Lower leg skin (tissue), 3 donors: Measurements from ENCODE around the gene CEP55.

Experiments
- POLR2A ChIP-seq, 2 donors: fragments of 450-650 bp; IDR thresholded peaks; one replicate each; pipeline ENCODE4 v1.6.1; 2016 to 2017; ENCODE audit warnings: antibody characterized with exemption in 2 of 2, mild to moderate bottlenecking in 1 of 2, moderate library complexity in 1 of 2
- TF ChIP-seq, protein P1 (sequence below), 3 donors: fragments of 450-650 bp; IDR thresholded peaks; one replicate each; pipeline ENCODE4 v1.5.1; 2016; ENCODE audit warnings: antibody characterized with exemption in 3 of 3, mild to moderate bottlenecking in 3 of 3, moderate library complexity in 2 of 3

DNA sequence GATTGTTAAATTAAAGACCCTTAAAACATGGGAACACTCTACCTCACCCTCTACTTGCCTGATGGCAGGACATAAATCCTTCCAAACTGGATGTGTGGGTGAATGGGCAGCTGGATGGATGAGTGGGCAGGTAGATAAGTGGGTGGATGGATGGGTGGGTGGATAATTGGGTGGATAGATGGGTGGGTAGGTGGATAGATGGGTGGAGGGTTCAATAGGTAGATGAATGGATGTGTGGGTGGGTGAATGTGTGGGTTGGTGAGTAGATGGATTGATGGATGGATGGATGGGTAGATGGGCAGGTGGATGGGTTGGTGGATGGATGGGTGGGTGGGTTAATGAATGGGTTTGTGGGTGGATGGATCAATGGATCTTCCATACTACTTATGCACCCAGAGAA is 51.1 kb downstream of the CEP55 start:
- TF ChIP-seq, protein P1, sequence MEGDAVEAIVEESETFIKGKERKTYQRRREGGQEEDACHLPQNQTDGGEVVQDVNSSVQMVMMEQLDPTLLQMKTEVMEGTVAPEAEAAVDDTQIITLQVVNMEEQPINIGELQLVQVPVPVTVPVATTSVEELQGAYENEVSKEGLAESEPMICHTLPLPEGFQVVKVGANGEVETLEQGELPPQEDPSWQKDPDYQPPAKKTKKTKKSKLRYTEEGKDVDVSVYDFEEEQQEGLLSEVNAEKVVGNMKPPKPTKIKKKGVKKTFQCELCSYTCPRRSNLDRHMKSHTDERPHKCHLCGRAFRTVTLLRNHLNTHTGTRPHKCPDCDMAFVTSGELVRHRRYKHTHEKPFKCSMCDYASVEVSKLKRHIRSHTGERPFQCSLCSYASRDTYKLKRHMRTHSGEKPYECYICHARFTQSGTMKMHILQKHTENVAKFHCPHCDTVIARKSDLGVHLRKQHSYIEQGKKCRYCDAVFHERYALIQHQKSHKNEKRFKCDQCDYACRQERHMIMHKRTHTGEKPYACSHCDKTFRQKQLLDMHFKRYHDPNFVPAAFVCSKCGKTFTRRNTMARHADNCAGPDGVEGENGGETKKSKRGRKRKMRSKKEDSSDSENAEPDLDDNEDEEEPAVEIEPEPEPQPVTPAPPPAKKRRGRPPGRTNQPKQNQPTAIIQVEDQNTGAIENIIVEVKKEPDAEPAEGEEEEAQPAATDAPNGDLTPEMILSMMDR (IDR thresholded peaks at IDR 0.05) = no peak
- no peak for TF ChIP-seq POLR2A (IDR thresholded peaks at IDR 0.05)
